Measurements from ENCODE around the gene CTSH. TPM values are rescaled to one million over a fixed set of nuclear protein-coding genes. Genes with fewer than 3 reads are reported as not detected.

The CTSH gene
- total and polyA plus RNA-seq, 2 donors (not counting 1 experiment from before 2014, with no cell fraction given) = 5.3 to 6.9 TPM

- Histone ChIP-seq H3K79me2 (ENCODE audit: control insufficient read depth, insufficient read depth, low read length) (no peaks in the 10 kb centered on the region), H2AFZ (ENCODE audit: low read length) (no peak overlapping the region), H3K4me2 (ENCODE audit: extremely low read depth, insufficient read depth, low read length) (no peak overlapping the region), H3K9me3 (ENCODE audit: control insufficient read depth, insufficient read depth, low read depth, low read length) (no peaks in the 10 kb centered on the region), H3K27me3 (ENCODE audit: control insufficient read depth, insufficient read depth, low read length) (no peaks in the 10 kb centered on the region), H3K4me1 (ENCODE audit: control insufficient read depth, extremely low read depth, insufficient read depth, low read length) (peaks cover 9% of the 10 kb centered on the region), H4K20me1 (ENCODE audit: control insufficient read depth, extremely low read depth, insufficient read depth, low read length) (no peaks in the 10 kb centered on the region), H3K27ac (ENCODE audit: insufficient read depth, low read length) (no peak overlapping the region), H3K9ac (ENCODE audit: insufficient read depth, low read length) (no peak overlapping the region), H3K4me3 (replicated peaks in 1 of 4; ENCODE audit: control extremely low read depth in 1 of 4, insufficient read depth in 1 of 4, low read depth in 3 of 4, low read length in 4 of 4) (no peak overlapping the region), H3K36me3 (ENCODE audit: control insufficient read depth, insufficient read depth, low read length) (no peaks in the 10 kb centered on the region)
- TF ChIP-seq, protein P1, sequence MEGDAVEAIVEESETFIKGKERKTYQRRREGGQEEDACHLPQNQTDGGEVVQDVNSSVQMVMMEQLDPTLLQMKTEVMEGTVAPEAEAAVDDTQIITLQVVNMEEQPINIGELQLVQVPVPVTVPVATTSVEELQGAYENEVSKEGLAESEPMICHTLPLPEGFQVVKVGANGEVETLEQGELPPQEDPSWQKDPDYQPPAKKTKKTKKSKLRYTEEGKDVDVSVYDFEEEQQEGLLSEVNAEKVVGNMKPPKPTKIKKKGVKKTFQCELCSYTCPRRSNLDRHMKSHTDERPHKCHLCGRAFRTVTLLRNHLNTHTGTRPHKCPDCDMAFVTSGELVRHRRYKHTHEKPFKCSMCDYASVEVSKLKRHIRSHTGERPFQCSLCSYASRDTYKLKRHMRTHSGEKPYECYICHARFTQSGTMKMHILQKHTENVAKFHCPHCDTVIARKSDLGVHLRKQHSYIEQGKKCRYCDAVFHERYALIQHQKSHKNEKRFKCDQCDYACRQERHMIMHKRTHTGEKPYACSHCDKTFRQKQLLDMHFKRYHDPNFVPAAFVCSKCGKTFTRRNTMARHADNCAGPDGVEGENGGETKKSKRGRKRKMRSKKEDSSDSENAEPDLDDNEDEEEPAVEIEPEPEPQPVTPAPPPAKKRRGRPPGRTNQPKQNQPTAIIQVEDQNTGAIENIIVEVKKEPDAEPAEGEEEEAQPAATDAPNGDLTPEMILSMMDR (conservative IDR thresholded peaks at IDR 0.05 in 1 of 2, IDR thresholded peaks at IDR 0.05 in 1 of 2; ENCODE audit: low read depth in 1 of 2, low read length in 2 of 2) = no peak
- no peak for TF ChIP-seq EZH2 (IDR thresholded peaks at IDR 0.05; ENCODE audit: low read length, missing control alignments)
- DNase-seq (ENCODE audit: low read depth in 2 of 2) = peak; percentile 21 to 60
Observed at GRCh38 chr15:78991476-78991875, 46.6 kb upstream of the CTSH start.

DNA sequence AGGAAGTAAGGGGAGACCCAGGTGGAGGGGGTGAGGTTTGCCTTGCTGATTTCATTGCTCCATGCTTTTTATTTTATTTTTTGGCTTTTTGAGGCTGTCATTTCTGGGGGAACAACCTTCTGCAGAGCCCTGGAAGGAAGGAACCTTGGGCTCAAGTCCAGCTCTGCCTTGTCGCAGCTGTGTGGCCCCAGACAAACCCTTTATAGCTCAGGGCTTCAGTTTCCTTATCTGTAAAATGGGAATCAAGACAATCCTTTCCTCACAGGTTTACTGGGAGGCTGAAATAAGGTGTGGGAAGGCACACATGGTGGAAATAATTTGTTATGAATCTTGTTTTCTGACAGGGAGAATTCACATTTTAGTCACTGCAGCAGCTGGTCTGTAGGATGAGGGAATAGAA lies 45.4 kb upstream of the CTSH start:
- Histone ChIP-seq H3K27ac (ENCODE audit: insufficient read depth, low read length) (no peak overlapping the region), H3K9ac (ENCODE audit: insufficient read depth, low read length) (no peak overlapping the region), H4K20me1 (ENCODE audit: control insufficient read depth, extremely low read depth, insufficient read depth, low read length) (no peaks in the 10 kb centered on the region), H3K36me3 (ENCODE audit: control insufficient read depth, insufficient read depth, low read length) (no peaks in the 10 kb centered on the region), H3K27me3 (ENCODE audit: control insufficient read depth, insufficient read depth, low read length) (no peaks in the 10 kb centered on the region), H3K4me1 (ENCODE audit: control insufficient read depth, extremely low read depth, insufficient read depth, low read length) (peaks cover 9% of the 10 kb centered on the region), H3K9me3 (ENCODE audit: control insufficient read depth, insufficient read depth, low read depth, low read length) (no peaks in the 10 kb centered on the region), H3K4me3 (replicated peaks in 1 of 4; ENCODE audit: control extremely low read depth in 1 of 4, insufficient read depth in 1 of 4, low read depth in 3 of 4, low read length in 4 of 4) (no peak overlapping the region), H3K4me2 (ENCODE audit: extremely low read depth, insufficient read depth, low read length) (no peak overlapping the region), H3K79me2 (ENCODE audit: control insufficient read depth, insufficient read depth, low read length) (no peaks in the 10 kb centered on the region), H2AFZ (ENCODE audit: low read length) (no peak overlapping the region)
- TF ChIP-seq EZH2 (IDR thresholded peaks at IDR 0.05; ENCODE audit: low read length, missing control alignments) = no peak
- TF ChIP-seq, protein P1 (conservative IDR thresholded peaks at IDR 0.05 in 1 of 2, IDR thresholded peaks at IDR 0.05 in 1 of 2; ENCODE audit: low read depth in 1 of 2, low read length in 2 of 2) = no peak
- no peak for DNase-seq (ENCODE audit: low read depth in 2 of 2)

GRCh38 chr15:78989701-78990240 lies 44.9 kb upstream of the CTSH start:
- H3K36me3 ChIP-seq (ENCODE audit: control insufficient read depth, insufficient read depth, low read length) = no peaks in the 10 kb centered on the region
- no peak overlapping the region for H3K4me3 ChIP-seq (replicated peaks in 1 of 4; ENCODE audit: control extremely low read depth in 1 of 4, insufficient read depth in 1 of 4, low read depth in 3 of 4, low read length in 4 of 4)
- DNase-seq (ENCODE audit: low read depth in 2 of 2) = peak in 1 of 2 donors; percentile 66
- no peak overlapping the region for H3K9ac ChIP-seq (ENCODE audit: insufficient read depth, low read length)
- TF ChIP-seq, protein P1 (conservative IDR thresholded peaks at IDR 0.05 in 1 of 2, IDR thresholded peaks at IDR 0.05 in 1 of 2; ENCODE audit: low read depth in 1 of 2, low read length in 2 of 2) = no peak
- TF ChIP-seq EZH2 (IDR thresholded peaks at IDR 0.05; ENCODE audit: low read length, missing control alignments) = no peak
- H3K4me1 ChIP-seq (ENCODE audit: control insufficient read depth, extremely low read depth, insufficient read depth, low read length) = peaks cover 9% of the 10 kb centered on the region
- H3K79me2 ChIP-seq (ENCODE audit: control insufficient read depth, insufficient read depth, low read length) = no peaks in the 10 kb centered on the region
- H3K4me2 ChIP-seq (ENCODE audit: extremely low read depth, insufficient read depth, low read length) = no peak overlapping the region
- no peak overlapping the region for H3K27ac ChIP-seq (ENCODE audit: insufficient read depth, low read length)
- no peak overlapping the region for H2AFZ ChIP-seq (ENCODE audit: low read length)
- no peaks in the 10 kb centered on the region for H4K20me1 ChIP-seq (ENCODE audit: control insufficient read depth, extremely low read depth, insufficient read depth, low read length)
- no peaks in the 10 kb centered on the region for H3K9me3 ChIP-seq (ENCODE audit: control insufficient read depth, insufficient read depth, low read depth, low read length)
- H3K27me3 ChIP-seq (ENCODE audit: control insufficient read depth, insufficient read depth, low read length) = no peaks in the 10 kb centered on the region
